Fibroblast of villous mesenchyme (primary cell): ENCODE measurements around the gene UTP20. TPM values are rescaled to one million over a fixed set of nuclear protein-coding genes. Genes with fewer than 3 reads are reported as not detected.
"Not testable (repeated sequence)": the region's sequence is repeated elsewhere in the genome, so short reads cannot be mapped to it uniquely, and the experiment has no call there.

Experiments
- DNase-seq: peaks from one replicate; pipeline ENCODE4 v3.0.0-alpha.2; 2010; ENCODE audit warnings: low read depth
- H3K4me3 ChIP-seq: 2 replicates; pipeline ENCODE4 v1.5.1; 2011; ENCODE audit warnings: low read depth, mild to moderate bottlenecking, low read length
- small RNA-seq: library from RNA; depleted of rRNA; stranded (forward); fragments of <200 nt; gene quantifications from one replicate; pipeline ENCODE3, GENCODE V24; 2012
- total RNA-seq: library from RNA; depleted of rRNA; stranded (reverse); fragments of >200 nt; gene quantifications from 2 replicates; pipeline ENCODE4 v1.2.3, GENCODE V29; 2012
- TF ChIP-seq, protein P1 (sequence below): IDR thresholded peaks from 2 replicates; pipeline ENCODE4 v1.5.1; 2012; ENCODE audit warnings: low read depth, mild to moderate bottlenecking, low read length; ENCODE audit not compliant: insufficient read depth

Gene UTP20
- total RNA-seq, 1 donor = 32.0 TPM

DNA sequence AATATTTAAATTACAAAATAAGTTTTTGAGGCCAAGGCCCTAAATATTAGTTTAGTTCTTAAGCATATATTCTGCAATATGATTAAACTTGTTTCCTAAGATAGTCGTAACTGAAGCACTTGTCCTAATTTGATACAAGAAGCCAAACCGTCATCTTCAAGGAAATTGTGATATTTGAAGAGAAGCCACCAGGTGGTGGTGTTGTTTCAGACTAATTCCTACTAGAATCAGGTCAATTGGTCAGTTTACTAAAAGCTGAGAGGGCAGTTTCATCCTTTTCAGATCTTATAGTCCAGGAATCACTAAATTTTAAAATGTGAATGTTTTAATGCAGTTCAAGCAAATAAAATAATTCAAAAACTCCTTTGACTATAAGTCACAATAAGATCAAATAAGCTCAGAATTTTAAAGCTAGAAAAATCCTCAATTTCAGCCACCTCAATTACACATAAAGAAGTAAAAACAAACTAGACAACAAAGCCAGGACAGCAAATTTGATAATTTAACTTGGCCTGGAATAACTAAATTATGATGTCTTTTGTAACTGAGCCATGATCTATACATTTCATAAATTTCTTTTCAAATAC is 134.7 kb downstream of the UTP20 start:
- DNase-seq = peak; percentile 75
- H3K4me3 ChIP-seq = no peak overlapping the region
- TF ChIP-seq, protein P1, sequence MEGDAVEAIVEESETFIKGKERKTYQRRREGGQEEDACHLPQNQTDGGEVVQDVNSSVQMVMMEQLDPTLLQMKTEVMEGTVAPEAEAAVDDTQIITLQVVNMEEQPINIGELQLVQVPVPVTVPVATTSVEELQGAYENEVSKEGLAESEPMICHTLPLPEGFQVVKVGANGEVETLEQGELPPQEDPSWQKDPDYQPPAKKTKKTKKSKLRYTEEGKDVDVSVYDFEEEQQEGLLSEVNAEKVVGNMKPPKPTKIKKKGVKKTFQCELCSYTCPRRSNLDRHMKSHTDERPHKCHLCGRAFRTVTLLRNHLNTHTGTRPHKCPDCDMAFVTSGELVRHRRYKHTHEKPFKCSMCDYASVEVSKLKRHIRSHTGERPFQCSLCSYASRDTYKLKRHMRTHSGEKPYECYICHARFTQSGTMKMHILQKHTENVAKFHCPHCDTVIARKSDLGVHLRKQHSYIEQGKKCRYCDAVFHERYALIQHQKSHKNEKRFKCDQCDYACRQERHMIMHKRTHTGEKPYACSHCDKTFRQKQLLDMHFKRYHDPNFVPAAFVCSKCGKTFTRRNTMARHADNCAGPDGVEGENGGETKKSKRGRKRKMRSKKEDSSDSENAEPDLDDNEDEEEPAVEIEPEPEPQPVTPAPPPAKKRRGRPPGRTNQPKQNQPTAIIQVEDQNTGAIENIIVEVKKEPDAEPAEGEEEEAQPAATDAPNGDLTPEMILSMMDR = peak; percentile 63

DNA sequence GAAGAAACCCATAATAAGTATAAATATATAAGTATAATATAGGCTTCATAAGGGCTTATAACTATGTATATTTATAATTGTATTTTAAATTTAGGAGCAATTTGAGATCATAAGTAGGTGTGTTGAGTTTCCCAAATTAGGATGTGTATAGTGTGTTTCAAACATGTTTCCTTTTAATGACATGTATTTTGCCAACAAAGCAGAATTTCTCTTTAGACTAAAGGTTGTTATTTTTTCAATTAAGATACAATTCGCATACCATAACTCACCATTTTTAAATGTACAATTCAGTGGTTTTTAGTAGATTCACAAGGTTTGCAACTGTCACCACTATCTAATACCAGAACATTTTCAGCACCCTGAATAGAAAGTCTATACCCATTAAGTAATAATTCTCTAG is 135.3 kb downstream of the UTP20 start:
- TF ChIP-seq, protein P1 = no peak

GRCh38 chr12:101422066-101422465 is 142.2 kb downstream of the UTP20 start:
- H3K4me3 ChIP-seq, DNase-seq: not testable (repeated sequence)

More for the DNA sequence above, 135.3 kb downstream of the UTP20 start:
- no peak for DNase-seq
- H3K4me3 ChIP-seq = no peak overlapping the region

GRCh38 chr12:101424620-101425019 is 144.7 kb downstream of the UTP20 start:
- no peak for DNase-seq
- no peak overlapping the region for H3K4me3 ChIP-seq
- TF ChIP-seq, protein P1 = no peak

GRCh38 chr12:101430456-101430855 is 150.6 kb downstream of the UTP20 start:
- no peak for DNase-seq
- TF ChIP-seq, protein P1 = no peak
- no peak overlapping the region for H3K4me3 ChIP-seq

DNA sequence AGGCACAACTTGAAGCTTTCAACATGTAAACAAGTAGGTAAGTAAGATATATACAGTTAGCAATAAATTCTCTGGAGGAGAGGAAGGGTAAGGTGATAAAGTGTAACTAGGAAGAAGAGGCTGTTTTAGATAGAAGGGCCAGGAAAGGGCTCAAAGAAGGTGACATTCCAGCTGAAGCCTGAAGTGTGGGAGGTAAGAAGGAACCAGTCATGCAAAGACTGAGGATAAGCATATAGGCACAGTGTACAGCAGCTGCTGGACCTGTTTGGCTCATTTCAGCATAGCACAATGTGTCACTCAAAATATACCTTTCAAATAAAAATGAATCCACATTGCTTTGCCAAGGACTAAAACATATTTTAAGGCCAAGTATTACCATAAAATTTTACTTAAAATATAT is 156.2 kb downstream of the UTP20 start:
- TF ChIP-seq, protein P1 = no peak
- no peak overlapping the region for H3K4me3 ChIP-seq

More for the DNA sequence above, 156.2 kb downstream of the UTP20 start:
- DNase-seq = no peak

Small RNAs within 50 kb of the gene (small RNA-seq; reads per million reads assigned to genes)
- gene RNU6-1068P (not detected), gene RPS27P23 (not detected)

Other genes with a start within 250 kb of the UTP20 start
- not detected in 2 replicates for gene SLC5A8, start 69.9 kb upstream of the UTP20 start, total RNA-seq
- gene ARL1, start 127.7 kb downstream of the UTP20 start, total RNA-seq = 76.7 and 114 TPM in 2 replicates
- not detected in 2 replicates for gene SPIC, start 195.2 kb downstream of the UTP20 start, total RNA-seq